Left colon (tissue), 2 donors: ENCODE data around the gene PRTG. TPM values are rescaled to one million over a fixed set of nuclear protein-coding genes. Genes with fewer than 3 reads are reported as not detected.
"Not testable (repeated sequence)": the region's sequence is repeated elsewhere in the genome, so short reads cannot be mapped to it uniquely, and the experiment has no call there.

Experiments used
- ATAC-seq: fragments of 200-7000 bp; cut with Tn5 transposase; one replicate; pipeline ENCODE4 v1.9.1; 2020; ENCODE audit warnings: mild to moderate bottlenecking, moderate library complexity
- DNase-seq, 2 donors: peaks; one replicate each; pipeline ENCODE4 v3.0.0-alpha.2; 2020
- intact Hi-C, 2 donors: fragments of 100-400 bp; cut with DNase I in 1 of 2; cut with micrococcal nuclease in 1 of 2; formaldehyde crosslinking; loops; one replicate each; pipeline versions ENCODE4 v1.11.2 to v1.14.0; 2022; cut with DNase I, micrococcal nuclease
- total RNA-seq, 2 donors: library from RNA; stranded (reverse); fragmentation: NEBNext Ultra II Directional; extraction: Animal tissue kit (Norgen Biotek cat#: 25700); gene quantifications; one replicate each; pipeline ENCODE4 v1.2.1, GENCODE V29; 2021
- donor health status: DM: no; HTN: no; CAD: no.
- donor health status: DM: yes; HTN: yes; CAD: no.

Gene PRTG
- total RNA-seq, 2 donors from 2014 or later = 0.59 to 1.3 TPM

DNA sequence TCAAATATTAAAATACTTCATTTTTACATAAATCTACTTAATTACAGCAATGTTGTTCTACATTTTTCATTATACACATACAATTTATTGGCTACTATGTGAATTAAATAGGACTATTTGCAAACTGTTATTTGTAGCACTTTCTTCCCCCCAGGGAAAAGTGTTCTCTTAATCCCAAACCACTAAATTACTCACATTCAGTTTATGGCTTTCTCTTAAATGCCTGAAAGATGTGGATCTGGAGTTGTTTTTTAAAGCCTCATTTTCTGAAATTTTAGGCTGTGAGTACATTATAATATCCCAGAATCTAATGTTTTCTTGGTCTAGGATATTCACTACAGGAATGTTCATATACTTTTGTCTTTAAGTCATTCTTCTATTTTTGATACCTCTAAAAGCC, 32.7 kb downstream of the PRTG start:
- DNase-seq (no peak), ATAC-seq (no peak)
- intact Hi-C loops = no loop called here

- ATAC-seq (no peak), DNase-seq (no peak)
- intact Hi-C loops = no loop called here
Observed at GRCh38 chr15:55709458-55709857, 33.5 kb downstream of the PRTG start.

GRCh38 chr15:55708720-55709119, 34.2 kb downstream of the PRTG start:
- intact Hi-C loops = no loop called here
- DNase-seq (no peak), ATAC-seq (no peak)

GRCh38 chr15:55707951-55708350, 35.0 kb downstream of the PRTG start:
- ATAC-seq (no peak), DNase-seq (no peak)
- intact Hi-C loops = no loop called here

GRCh38 chr15:55707518-55707917, 35.4 kb downstream of the PRTG start:
- DNase-seq = no peak
- no peak for ATAC-seq
- intact Hi-C loops = no loop called here

GRCh38 chr15:55703873-55704301, 39.1 kb downstream of the PRTG start:
- no peak for ATAC-seq
- no peak for DNase-seq
- intact Hi-C loops = no loop called here

- DNase-seq = no peak
- no peak for ATAC-seq
- intact Hi-C loops = no loop called here
Observed at GRCh38 chr15:55700876-55701275, 42.1 kb downstream of the PRTG start.

- no peak for ATAC-seq
- intact Hi-C loops = no loop called here
Observed at GRCh38 chr15:55698653-55699052, 44.3 kb downstream of the PRTG start.

GRCh38 chr15:55696221-55696620, 46.7 kb downstream of the PRTG start:
- DNase-seq = no peak
- ATAC-seq = no peak

More at GRCh38 chr15:55698653-55699052, 44.3 kb downstream of the PRTG start:
- no peak for DNase-seq

DNA sequence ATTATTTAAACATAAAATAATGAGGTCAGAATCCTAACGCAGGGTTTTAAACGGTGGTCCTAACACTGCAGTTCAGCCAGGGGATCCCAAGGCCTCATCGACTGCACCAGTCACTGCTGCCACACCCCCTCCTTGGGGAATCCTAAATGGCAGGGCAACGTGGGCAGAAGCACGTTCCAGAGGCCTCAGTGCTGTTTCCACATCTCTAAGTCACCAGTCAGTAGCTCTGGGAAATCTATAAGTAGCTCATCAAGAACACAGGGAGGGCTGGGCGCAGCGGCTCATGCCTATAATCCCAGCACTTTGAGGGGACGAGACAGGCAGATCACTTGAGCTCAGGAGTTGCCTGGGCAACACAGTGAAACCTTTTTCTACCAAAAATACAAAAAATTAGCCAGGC, 47.5 kb downstream of the PRTG start:
- DNase-seq (no peak), ATAC-seq (no peak)
- intact Hi-C loops = no loop called here

More at GRCh38 chr15:55696221-55696620, 46.7 kb downstream of the PRTG start:
- intact Hi-C loops = no loop called here

- intact Hi-C loops = no loop called here
- no peak for DNase-seq
- ATAC-seq = peak; percentile 99
Observed at GRCh38 chr15:55694652-55695150, 48.3 kb downstream of the PRTG start.

DNA sequence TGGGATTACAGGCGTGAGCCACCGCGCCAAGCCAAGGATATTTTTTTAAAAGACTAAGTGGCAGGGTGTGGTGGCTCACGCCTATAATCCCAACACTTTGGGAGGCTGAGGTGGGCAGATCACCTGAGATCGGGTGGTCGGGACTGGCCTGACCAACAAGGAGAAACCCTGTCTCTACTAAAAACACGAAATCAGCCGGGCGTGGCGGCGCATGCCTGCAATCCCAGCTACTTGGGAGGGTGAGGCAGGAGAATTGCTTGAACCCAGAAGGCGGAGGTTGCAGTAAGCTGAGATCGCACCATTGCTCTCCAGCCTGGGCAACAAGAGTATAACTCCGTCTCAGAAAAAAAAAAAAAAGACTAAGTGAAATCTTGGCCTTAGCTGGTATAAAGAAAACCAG, 49.8 kb downstream of the PRTG start:
- DNase-seq, intact Hi-C loops, ATAC-seq: not testable (repeated sequence)

- no peak for ATAC-seq
- no peak for DNase-seq
- intact Hi-C loops = no loop called here
Observed at GRCh38 chr15:55687792-55688191, 55.2 kb downstream of the PRTG start.

- no peak for ATAC-seq
- intact Hi-C loops = no loop called here
Observed at GRCh38 chr15:55685286-55685685, 57.7 kb downstream of the PRTG start.

GRCh38 chr15:55683376-55683775, 59.6 kb downstream of the PRTG start:
- DNase-seq (no peak), ATAC-seq (no peak)
- intact Hi-C loops = no loop called here

More at GRCh38 chr15:55685286-55685685, 57.7 kb downstream of the PRTG start:
- DNase-seq = no peak

GRCh38 chr15:55681631-55682030, 61.3 kb downstream of the PRTG start:
- intact Hi-C loops = no loop called here
- ATAC-seq (no peak), DNase-seq (no peak)

DNA sequence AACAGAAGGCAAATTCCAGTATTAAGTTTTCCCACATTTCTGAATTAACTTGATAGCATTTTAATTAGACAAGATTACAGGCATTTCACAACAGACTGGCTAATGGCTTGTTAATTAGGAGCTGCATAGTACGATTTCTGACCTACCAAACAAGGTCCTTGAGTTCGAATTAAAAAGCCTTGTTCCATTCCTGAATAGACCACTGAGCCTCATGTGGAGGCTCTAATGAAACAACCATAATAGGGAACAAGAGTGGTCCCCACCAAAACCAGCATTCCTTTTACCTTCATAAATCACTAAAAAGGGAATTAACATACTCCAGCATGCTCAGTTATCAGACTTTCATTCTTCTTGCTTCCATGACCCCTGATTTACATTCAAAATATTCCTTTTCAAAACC, 66.4 kb downstream of the PRTG start:
- intact Hi-C loops = no loop called here
- ATAC-seq (no peak), DNase-seq (no peak)

DNA sequence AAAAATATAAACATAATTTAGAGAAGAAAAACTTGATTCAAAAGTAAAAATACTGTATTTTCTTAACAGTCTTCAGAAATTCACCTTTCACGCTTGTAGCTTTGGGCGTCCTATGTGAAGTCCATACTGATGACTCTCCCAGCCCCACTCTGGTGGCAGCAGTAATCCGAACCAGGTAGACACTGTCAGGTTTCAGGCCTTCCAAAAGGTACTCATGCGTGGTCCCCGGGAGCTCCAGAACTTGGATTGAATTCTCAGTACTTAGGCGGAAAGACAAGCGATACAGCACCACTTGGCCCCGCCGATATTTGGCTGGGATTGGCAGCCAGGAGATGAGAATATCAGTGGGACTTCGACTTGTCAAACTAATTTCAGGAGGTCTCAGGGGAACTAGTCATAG, 69.7 kb downstream of the PRTG start:
- ATAC-seq (no peak), DNase-seq (no peak)
- intact Hi-C loops = no loop called here

- intact Hi-C loops = no loop called here
Observed at GRCh38 chr15:55669270-55669669, 73.7 kb downstream of the PRTG start.

GRCh38 chr15:55665605-55666227, 77.2 kb downstream of the PRTG start:
- no peak for DNase-seq
- intact Hi-C loops = no loop called here
- ATAC-seq = no peak

More at GRCh38 chr15:55669270-55669669, 73.7 kb downstream of the PRTG start:
- ATAC-seq (no peak), DNase-seq (no peak)

- DNase-seq (no peak), ATAC-seq (no peak)
- intact Hi-C loops = no loop called here
Observed at GRCh38 chr15:55661428-55661827, 81.5 kb downstream of the PRTG start.
